Omental fat pad (tissue), 4 donors: Measurements from ENCODE around the gene FBXW12. TPM values are rescaled to one million over a fixed set of nuclear protein-coding genes. Genes with fewer than 3 reads are reported as not detected.
A peak's percentile ranks its signal among the peaks of the same experiment; 100 is the strongest.

Experiments
- ATAC-seq: fragments of 150-250 bp; one replicate; pipeline ENCODE4 v1.9.1; 2016; ENCODE audit warnings: mild to moderate bottlenecking, moderate library complexity; ENCODE audit not compliant: low FRiP score
- DNase-seq: peaks from one replicate; pipeline ENCODE4 v3.0.0-alpha.2; 2019; ENCODE audit warnings: low spot score
- CTCF ChIP-seq, 3 donors: fragments of 450-650 bp; IDR thresholded peaks; one replicate each; pipeline ENCODE4 v1.5.1; 2016 to 2017; ENCODE audit warnings: antibody characterized with exemption in 3 of 3, mild to moderate bottlenecking in 3 of 3, moderate library complexity in 2 of 3
- small RNA-seq: library from RNA; depleted of rRNA; stranded (forward); fragments of <200 nt; gene quantifications from one replicate; pipeline ENCODE3, GENCODE V24; 2016
- total RNA-seq, 4 donors: library from RNA; depleted of rRNA; stranded (reverse); fragments of >200 nt; gene quantifications; one replicate each; pipeline ENCODE4 v1.1.0, GENCODE V29; 2016

FBXW12 gene
- total RNA-seq, 4 donors from 2014 or later = not detected

- no peak for TF ChIP-seq CTCF (IDR thresholded peaks at IDR 0.05)
- ATAC-seq (no peak), DNase-seq (no peak)
Measured at GRCh38 chr3:48436855-48437254, 64.8 kb downstream of the FBXW12 start.

GRCh38 chr3:48437812-48438211 is 65.8 kb downstream of the FBXW12 start:
- TF ChIP-seq CTCF (IDR thresholded peaks at IDR 0.05) = no peak
- no peak for DNase-seq
- no peak for ATAC-seq

GRCh38 chr3:48439820-48440589 is 68.0 kb downstream of the FBXW12 start, which contains the start of the genes CCDC51 and TMA7:
CCDC51 (minus strand) TSS chr3:48440119; CDS start chr3:48435128, 4,991 bp downstream.
TMA7 (plus strand) TSS chr3:48440257; CDS start chr3:48440297, 40 bp downstream.
- TF ChIP-seq CTCF (IDR thresholded peaks at IDR 0.05) = no peak
- ATAC-seq (peak; percentile 97), DNase-seq (peak; percentile 97)

GRCh38 chr3:48440590-48440958 is 68.6 kb downstream of the FBXW12 start:
- DNase-seq (no peak), ATAC-seq (no peak)
- TF ChIP-seq CTCF (IDR thresholded peaks at IDR 0.05) = no peak

- no peak for TF ChIP-seq CTCF (IDR thresholded peaks at IDR 0.05)
- no peak for ATAC-seq
- no peak for DNase-seq
Measured at GRCh38 chr3:48441940-48442339, 69.9 kb downstream of the FBXW12 start.

Small RNA genes lying within 50 kb of the gene (small RNA-seq; reads per million reads assigned to genes)
- not detected for gene RN7SL321P

Other genes with a start within 250 kb of the FBXW12 start
- gene CDC25A, start 183.8 kb upstream of the FBXW12 start, total RNA-seq = 1 to 10 TPM in 2 of 4 donors, under 1 TPM in 2; 0.19 to 2.9 (median 1.5) TPM
- gene CAMP, start 148.7 kb upstream of the FBXW12 start, total RNA-seq = 1 to 10 TPM in 1 of 4 donors, not detected in 3; 8.7 TPM
- gene ZNF589, start 131.1 kb upstream of the FBXW12 start, total RNA-seq = 10 to 100 TPM in 1 of 4 donors, 1 to 10 TPM in 3; 5.0 to 18.6 (median 7.7) TPM
- 10 to 100 TPM; 21.0 to 37.5 (median 25.2) TPM for gene NME6, start 70.9 kb upstream of the FBXW12 start, total RNA-seq
- not detected for gene SPINK8, start 38.6 kb upstream of the FBXW12 start, total RNA-seq
- 10 to 100 TPM; 66.7 to 91.3 (median 77.1) TPM for gene PLXNB1, start 57.9 kb downstream of the FBXW12 start, total RNA-seq
- gene CCDC51, start 67.9 kb downstream of the FBXW12 start, total RNA-seq = 10 to 100 TPM; 11.6 to 15.1 (median 13.6) TPM
- gene TMA7, start 68.0 kb downstream of the FBXW12 start, total RNA-seq = 100 to 1,000 TPM; 239 to 266 (median 255) TPM
- gene ATRIP, start 74.5 kb downstream of the FBXW12 start, total RNA-seq = 1 to 10 TPM; 4.0 to 6.5 (median 5.5) TPM
- 100 to 1,000 TPM in 3 of 4 donors, 10 to 100 TPM in 1; 99.5 to 120 (median 118) TPM for gene SHISA5, start 132.0 kb downstream of the FBXW12 start, total RNA-seq
- 10 to 100 TPM in 1 of 4 donors, 1 to 10 TPM in 3; 1.9 to 16.2 (median 3.2) TPM for gene PFKFB4, start 184.6 kb downstream of the FBXW12 start, total RNA-seq
- under 1 TPM in 1 of 4 donors, not detected in 3; 0.28 TPM for gene UCN2, start 191.6 kb downstream of the FBXW12 start, total RNA-seq
- 1 to 10 TPM in 3 of 4 donors, under 1 TPM in 1; 0.31 to 2.2 (median 1.9) TPM for gene COL7A1, start 223.1 kb downstream of the FBXW12 start, total RNA-seq
- 100 to 1,000 TPM; 207 to 282 (median 254) TPM for gene UQCRC1, start 237.4 kb downstream of the FBXW12 start, total RNA-seq
- gene TMEM89, start 249.6 kb downstream of the FBXW12 start, total RNA-seq = not detected